ENCODE data around the gene NDUFV1. TPM values are rescaled to one million over a fixed set of nuclear protein-coding genes. Genes with fewer than 3 reads are reported as not detected.

NDUFV1 gene
- total and polyA plus RNA-seq, 9 of the 15 experiments (the other 6 are each of a cell fraction or from before 2014, with no cell fraction given) = 10.8 to 423 (median 209) TPM

GRCh38 chr11:67634366-67635230 lies 27.9 kb downstream of the NDUFV1 start:
- Histone ChIP-seq H3K9ac (ENCODE audit: insufficient read depth in 1 of 2, low read depth in 2 of 2, low read length in 2 of 2) (peak overlapping the region in 1 of 2 experiments; percentile 13; a peak in 1 of 4 replicates), H3K9me3 (replicated peaks; ENCODE audit: control insufficient read depth, insufficient read depth, low read depth, low read length) (no peaks in the 10 kb centered on the region), H3K4me1 (replicated peaks in 1 of 2; ENCODE audit: control insufficient read depth in 2 of 2, insufficient read depth in 2 of 2, low read length in 2 of 2) (peaks cover 10 to 58% of the 10 kb centered on the region in 2 experiments; a peak in 4 of 5 replicates), H3K4me2 (ENCODE audit: insufficient read depth, low read length) (no peak overlapping the region), H3K4me3 (no peak overlapping the region), H3K79me2 (ENCODE audit: control insufficient read depth, insufficient read depth, low read length) (no peaks in the 10 kb centered on the region), H4K20me1 (replicated peaks; ENCODE audit: control insufficient read depth, insufficient read depth, low read length) (no peaks in the 10 kb centered on the region), H3K36me3 (ENCODE audit: control insufficient read depth, insufficient read depth, low read length) (no peaks in the 10 kb centered on the region), H3K27me3 (ENCODE audit: control insufficient read depth in 2 of 2, insufficient read depth in 2 of 2, low read length in 2 of 2) (peaks cover 0 to 4% of the 10 kb centered on the region in 2 experiments; a peak in 1 of 5 replicates), H3K27ac (ENCODE audit: extremely low read depth, low read depth, low read length) (no peak overlapping the region), H3K9me1 (ENCODE audit: control insufficient read depth, insufficient read depth, low read length) (no peaks in the 10 kb centered on the region), H2AFZ (ENCODE audit: low read depth, low read length) (no peak overlapping the region)
- intact Hi-C loops (cut with micrococcal nuclease) = loop anchor here (5.0 kb wide), 1 partner anchor 63 kb away; no protein-coding TSS in a partner anchor
- no peak for DNase-seq (ENCODE audit: extremely low read depth in 1 of 4, low spot score in 3 of 4)
- in situ Hi-C loops (cut with MboI) = no loop called here
- CTCF ChIA-PET (ENCODE audit: low intra/inter-chr PET ratio) = no interaction called here
- FAIRE-seq = no peak
- no TSS peak for BruUV-seq (replicated peaks)
- no peak for ATAC-seq
- POLR2A ChIA-PET = no interaction called here
- 37% methylated on average over 16 of the region's 20 CpGs for WGBS (ENCODE audit: insufficient coverage, low coverage, missing lambda C conversion rate)
- TF ChIP-seq ZNF740 (CRISPR knock-in tag; IDR thresholded peaks at IDR 0.05) = no peak
- TF ChIP-seq ZNF740 (tag; IDR thresholded peaks at IDR 0.05) = no peak
- TF ChIP-seq, protein P1, sequence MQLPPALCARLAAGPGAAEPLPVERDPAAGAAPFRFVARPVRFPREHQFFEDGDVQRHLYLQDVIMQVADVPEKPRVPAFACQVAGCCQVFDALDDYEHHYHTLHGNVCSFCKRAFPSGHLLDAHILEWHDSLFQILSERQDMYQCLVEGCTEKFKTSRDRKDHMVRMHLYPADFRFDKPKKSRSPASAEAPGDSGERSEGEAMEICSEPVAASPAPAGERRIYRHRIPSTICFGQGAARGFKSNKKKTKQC (CRISPR knock-in tag; IDR thresholded peaks at IDR 0.05) = no peak
- TF ChIP-seq XRCC5 (IDR thresholded peaks at IDR 0.05; ENCODE audit: low read depth, low read length) = no peak
- no peak for TF ChIP-seq ZEB2 (IDR thresholded peaks at IDR 0.05)
- no peak for TF ChIP-seq SAFB (IDR thresholded peaks at IDR 0.05; ENCODE audit: borderline replicate concordance, low read depth, low read length)
- no peak for TF ChIP-seq SFPQ (IDR thresholded peaks at IDR 0.05; ENCODE audit: low read depth, low read length)
- no peak for TF ChIP-seq U2AF2 (optimal IDR thresholded peaks at IDR 0.05; ENCODE audit: low read depth, low read length)
- TF ChIP-seq CBX3 (IDR thresholded peaks at IDR 0.05; ENCODE audit: borderline replicate concordance in 1 of 2, low read length in 2 of 2) = no peak
- TF ChIP-seq POLR2G (IDR thresholded peaks at IDR 0.05; ENCODE audit: low read depth, low read length) = peak; percentile 48; the same call in 1 of the 2 replicates
- peak; percentile 92 for TF ChIP-seq ZKSCAN3 (CRISPR knock-in tag; IDR thresholded peaks at IDR 0.05)
- TF ChIP-seq HNRNPLL (IDR thresholded peaks at IDR 0.05; ENCODE audit: low read depth, low read length, poor library complexity, severe bottlenecking) = no peak
- TF ChIP-seq PCBP2 (IDR thresholded peaks at IDR 0.05; ENCODE audit: low read depth, low read length, poor library complexity, severe bottlenecking) = no peak
- TF ChIP-seq E2F8 (IDR thresholded peaks at IDR 0.05; ENCODE audit: low read depth, partially characterized antibody) = no peak
- no peak for TF ChIP-seq MXI1 (IDR thresholded peaks at IDR 0.05; ENCODE audit: low read depth, low read length)
